ENCODE measurements around the gene IL9. TPM values are rescaled to one million over a fixed set of nuclear protein-coding genes. Genes with fewer than 3 reads are reported as not detected.

The IL9 gene
- total RNA-seq, 1 experiment from 2014 or later, result not detected

GRCh38 chr5:135886136-135886535 is 9.5 kb downstream of the IL9 start:
- TF ChIP-seq SIN3A (IDR thresholded peaks at IDR 0.05; ENCODE audit: borderline replicate concordance, insufficient read depth, low read depth, low read length) (no peak), TCF7L2 (IDR thresholded peaks at IDR 0.05; ENCODE audit: low read depth, low read length) (no peak), POLR2AphosphoS5 (IDR thresholded peaks at IDR 0.05; ENCODE audit: low read depth, low read length) (no peak), REST (IDR thresholded peaks at IDR 0.05; ENCODE audit: insufficient read depth in 1 of 2, low read depth in 2 of 2, low read length in 1 of 2) (no peak), CTCF (IDR thresholded peaks at IDR 0.05) (no peak)
- no peak overlapping the region for H3K4me3 ChIP-seq (ENCODE audit: low read depth in 2 of 2, low read length in 2 of 2)
- H3K27me3 ChIP-seq (ENCODE audit: control insufficient read depth, insufficient read depth, low read length), result no peaks in the 10 kb centered on the region; the same call in 1 of the 2 replicates
- no peaks in the 10 kb centered on the region for H3K4me1 ChIP-seq (ENCODE audit: control insufficient read depth, insufficient read depth, low read length)
- ChIA-PET POLR2A (no interaction called here), CTCF (interaction anchor here (0.6 to 0.7 kb wide), 2 partner anchors 176 to 225 kb away, joined by 3 to 6 read pairs; no protein-coding TSS in a partner anchor)
- no peak for DNase-seq (ENCODE audit: low read depth, low spot score)
- H3K27ac ChIP-seq (ENCODE audit: low read length), result no peak overlapping the region
- ATAC-seq, result no peak
- intact Hi-C loops (cut with micrococcal nuclease; ENCODE audit: unreplicated experiment), result loop anchor here (2.0 to 10.0 kb wide), 4 partner anchors 176 to 889 kb away; no protein-coding TSS in a partner anchor
- H3K9me3 ChIP-seq (ENCODE audit: control insufficient read depth, insufficient read depth, low read depth, low read length), result no peaks in the 10 kb centered on the region
- in situ Hi-C loops (cut with HindIII; ENCODE audit: low pct_unique_long_range_greater_than_20kb, low sequenced_read_pairs), result no loop called here
- no peaks in the 10 kb centered on the region for H3K36me3 ChIP-seq (ENCODE audit: control insufficient read depth, insufficient read depth, low read length)
- BruUV-seq (replicated peaks), result no TSS peak

- intact Hi-C loops (cut with micrococcal nuclease; ENCODE audit: unreplicated experiment) (loop anchor here (5.0 to 10.0 kb wide), 2 partner anchors 177 to 890 kb away; no protein-coding TSS in a partner anchor), in situ Hi-C loops (cut with HindIII; ENCODE audit: low pct_unique_long_range_greater_than_20kb, low sequenced_read_pairs) (no loop called here)
- ATAC-seq (no peak), DNase-seq (ENCODE audit: low read depth, low spot score) (no peak)
- ChIA-PET POLR2A (no interaction called here), CTCF (no interaction called here)
- H3K27me3 ChIP-seq (ENCODE audit: control insufficient read depth, insufficient read depth, low read length), result no peaks in the 10 kb centered on the region; the same call in 1 of the 2 replicates
- no peak overlapping the region for H3K27ac ChIP-seq (ENCODE audit: low read length)
- H3K9me3 ChIP-seq (ENCODE audit: control insufficient read depth, insufficient read depth, low read depth, low read length), result no peaks in the 10 kb centered on the region
- no peaks in the 10 kb centered on the region for H3K36me3 ChIP-seq (ENCODE audit: control insufficient read depth, insufficient read depth, low read length)
- no peak overlapping the region for H3K4me3 ChIP-seq (ENCODE audit: low read depth in 2 of 2, low read length in 2 of 2)
- no peaks in the 10 kb centered on the region; the same call in 1 of the 2 replicates for H3K4me1 ChIP-seq (ENCODE audit: control insufficient read depth, insufficient read depth, low read length)
- TF ChIP-seq SIN3A (IDR thresholded peaks at IDR 0.05; ENCODE audit: borderline replicate concordance, insufficient read depth, low read depth, low read length), result no peak
- no peak for TF ChIP-seq REST (IDR thresholded peaks at IDR 0.05; ENCODE audit: insufficient read depth in 1 of 2, low read depth in 2 of 2, low read length in 1 of 2)
- TF ChIP-seq CTCF (IDR thresholded peaks at IDR 0.05), result no peak
- TF ChIP-seq TCF7L2 (IDR thresholded peaks at IDR 0.05; ENCODE audit: low read depth, low read length), result no peak
- no peak for TF ChIP-seq POLR2AphosphoS5 (IDR thresholded peaks at IDR 0.05; ENCODE audit: low read depth, low read length)
- BruUV-seq (replicated peaks), result no TSS peak
Observed at GRCh38 chr5:135885031-135885430, 10.6 kb downstream of the IL9 start.

All from Panc1 (cell line).